ENCODE data around the gene PRKCI. TPM values are rescaled to one million over a fixed set of nuclear protein-coding genes. Genes with fewer than 3 reads are reported as not detected.
"Not testable (repeated sequence)": the region's sequence is repeated elsewhere in the genome, so short reads cannot be mapped to it uniquely, and the experiment has no call there.

The PRKCI gene
- total RNA-seq, 1 donor from 2014 or later = 86.7 TPM

DNA sequence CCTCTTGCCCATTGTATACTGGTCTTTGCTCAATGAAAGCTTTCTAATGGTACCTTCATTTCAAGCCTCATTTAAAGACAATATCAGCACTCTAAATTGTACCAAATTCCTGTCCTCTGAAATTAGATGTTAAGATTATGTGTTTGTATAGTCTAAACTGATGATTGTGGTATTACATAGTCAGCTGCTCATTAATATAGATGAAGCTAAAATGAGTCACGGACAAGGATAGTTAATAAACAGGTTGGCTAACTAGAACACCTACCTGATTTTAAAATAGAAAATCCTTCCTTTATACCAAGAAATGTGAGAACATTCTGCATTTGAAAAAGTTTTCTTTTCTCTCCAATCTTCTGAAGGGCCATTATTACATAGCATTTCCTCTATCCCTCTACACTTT lies 2.9 kb downstream of the PRKCI start:
- DNase-seq = no peak

- DNase-seq = no peak
These were observed 4.3 kb downstream of the PRKCI start for GRCh38 chr3:170226426-170226960.

DNA sequence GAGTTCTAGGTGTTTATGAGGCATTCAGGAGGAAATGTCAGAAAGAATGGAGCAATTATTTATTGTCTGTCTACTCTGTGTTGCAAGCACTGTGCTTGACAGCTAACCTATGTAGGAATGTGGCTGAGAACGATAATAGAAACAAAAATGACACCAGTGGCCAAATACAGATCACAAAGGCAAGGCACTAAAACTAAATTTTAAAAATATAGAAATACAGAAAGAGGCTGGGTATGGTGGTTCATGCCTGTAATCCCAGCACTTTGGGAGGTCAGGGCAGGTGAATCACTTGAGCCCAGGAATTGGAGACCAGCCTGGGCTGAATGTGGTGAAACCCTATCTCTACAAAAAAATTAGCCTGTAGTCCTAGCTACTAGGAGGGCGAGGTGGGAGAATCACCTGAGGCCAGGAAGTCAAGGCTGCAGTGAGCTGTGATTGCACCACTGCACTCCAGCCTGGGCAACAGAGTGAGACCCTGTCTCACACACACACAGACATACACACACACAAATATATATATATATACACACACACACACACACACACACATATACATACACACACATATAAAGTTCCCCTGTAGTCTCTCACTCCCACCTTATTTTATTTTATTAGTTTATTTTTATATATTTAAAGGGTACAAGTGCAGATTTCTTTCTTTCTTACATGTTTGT lies 6.0 kb downstream of the PRKCI start:
- no peak for DNase-seq

- no peak for DNase-seq
These were observed 10.0 kb downstream of the PRKCI start for GRCh38 chr3:170232266-170232665.

DNA sequence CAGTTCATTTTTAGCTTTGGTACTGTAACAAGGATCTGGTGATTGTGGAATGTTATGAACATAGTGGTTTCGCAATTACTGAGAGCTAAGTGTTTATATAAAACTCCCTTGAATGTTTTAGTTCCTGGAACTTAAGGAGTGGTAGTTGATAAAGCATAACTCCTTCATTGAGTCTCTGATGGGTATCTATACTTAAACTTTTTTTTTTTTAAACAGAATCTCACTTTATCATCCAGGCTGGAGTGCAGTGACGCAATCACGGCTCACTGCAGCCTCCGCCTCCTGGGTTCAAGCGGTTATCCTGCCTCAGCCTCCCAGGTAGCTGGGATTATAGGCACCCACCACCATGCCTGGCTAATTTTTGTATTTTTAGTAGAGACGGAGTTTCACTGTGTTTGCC lies 11.3 kb downstream of the PRKCI start:
- DNase-seq = no peak

GRCh38 chr3:170240142-170240541 lies 17.9 kb downstream of the PRKCI start:
- DNase-seq = no peak

- no peak for DNase-seq
These were observed 18.4 kb downstream of the PRKCI start for GRCh38 chr3:170240671-170241070.

- DNase-seq = no peak
These were observed 22.4 kb downstream of the PRKCI start for GRCh38 chr3:170244576-170244975.

DNA sequence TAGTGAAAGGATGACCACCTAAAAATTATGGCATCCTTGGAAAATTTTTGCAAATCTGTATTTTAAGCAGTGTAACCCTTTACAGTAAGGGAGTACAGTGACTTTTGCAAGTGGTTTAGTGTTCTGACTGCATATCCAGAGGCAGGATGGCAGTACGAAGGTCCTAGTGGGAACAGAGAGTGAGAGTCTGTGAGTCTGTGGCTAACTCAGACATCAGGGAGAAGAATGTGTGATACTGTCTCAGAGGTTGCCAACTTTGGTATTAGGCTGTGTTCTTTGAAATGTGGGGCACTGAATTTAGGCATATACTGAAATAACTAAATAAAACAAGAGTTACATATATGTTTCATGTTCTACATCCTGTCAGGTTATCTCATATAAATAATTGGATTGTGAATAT lies 25.7 kb downstream of the PRKCI start:
- DNase-seq = no peak

GRCh38 chr3:170256597-170256996 lies 34.4 kb downstream of the PRKCI start:
- no peak for DNase-seq

- DNase-seq = no peak
These were observed 34.9 kb downstream of the PRKCI start for GRCh38 chr3:170257145-170257544.

DNA sequence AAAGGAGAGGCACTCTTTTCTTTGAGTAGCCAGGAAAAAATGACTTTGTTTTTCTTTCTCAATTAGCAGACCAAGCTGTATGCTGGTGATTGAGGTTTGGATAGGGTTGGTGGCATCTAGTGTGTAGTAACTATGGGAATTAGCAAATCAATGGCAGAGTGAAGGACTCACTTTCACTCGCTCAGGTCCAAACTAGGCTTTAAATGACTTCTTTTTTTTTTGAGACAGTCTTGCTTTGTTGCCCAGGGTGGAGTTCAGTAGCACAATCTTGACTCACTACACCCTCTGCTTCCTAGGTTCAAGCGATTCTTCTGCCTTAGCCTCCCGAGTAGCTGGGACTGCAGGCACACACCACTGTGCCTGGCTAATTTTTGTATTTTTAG lies 35.9 kb downstream of the PRKCI start:
- DNase-seq = no peak

DNA sequence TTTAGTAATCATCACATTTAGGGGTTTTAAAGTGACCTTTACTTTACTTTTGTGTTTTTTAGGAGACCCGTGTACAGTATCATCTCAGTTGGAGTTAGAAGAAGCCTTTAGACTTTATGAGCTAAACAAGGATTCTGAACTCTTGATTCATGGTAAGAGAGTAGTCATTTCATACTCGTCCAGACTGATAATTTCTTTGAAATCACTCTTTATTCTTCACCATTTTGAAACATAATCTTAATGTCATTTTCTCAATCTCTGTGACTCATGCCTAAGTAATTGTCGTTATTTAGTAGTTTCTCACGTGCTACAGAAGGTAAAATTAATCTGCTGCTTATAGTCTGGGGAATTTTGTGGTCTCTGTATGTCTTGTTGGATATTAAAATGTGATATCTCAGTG lies 37.7 kb downstream of the PRKCI start:
- no peak for DNase-seq

DNA sequence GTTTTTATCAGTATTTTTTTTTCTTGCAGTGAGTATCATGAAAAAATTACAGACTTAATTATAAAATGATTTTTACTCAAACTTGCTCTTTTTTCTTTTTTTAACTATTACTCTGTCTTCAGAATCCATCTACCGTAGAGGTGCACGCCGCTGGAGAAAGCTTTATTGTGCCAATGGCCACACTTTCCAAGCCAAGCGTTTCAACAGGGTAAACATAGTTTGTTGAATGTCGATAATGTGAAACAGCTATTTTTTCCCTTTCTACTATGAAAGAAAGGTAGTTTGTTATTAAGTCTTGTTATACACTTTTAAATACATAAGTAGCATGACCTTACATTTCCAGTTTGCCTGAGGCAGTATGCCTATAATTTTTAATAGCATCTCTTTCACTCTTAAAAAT lies 45.6 kb downstream of the PRKCI start:
- no peak for DNase-seq

DNA sequence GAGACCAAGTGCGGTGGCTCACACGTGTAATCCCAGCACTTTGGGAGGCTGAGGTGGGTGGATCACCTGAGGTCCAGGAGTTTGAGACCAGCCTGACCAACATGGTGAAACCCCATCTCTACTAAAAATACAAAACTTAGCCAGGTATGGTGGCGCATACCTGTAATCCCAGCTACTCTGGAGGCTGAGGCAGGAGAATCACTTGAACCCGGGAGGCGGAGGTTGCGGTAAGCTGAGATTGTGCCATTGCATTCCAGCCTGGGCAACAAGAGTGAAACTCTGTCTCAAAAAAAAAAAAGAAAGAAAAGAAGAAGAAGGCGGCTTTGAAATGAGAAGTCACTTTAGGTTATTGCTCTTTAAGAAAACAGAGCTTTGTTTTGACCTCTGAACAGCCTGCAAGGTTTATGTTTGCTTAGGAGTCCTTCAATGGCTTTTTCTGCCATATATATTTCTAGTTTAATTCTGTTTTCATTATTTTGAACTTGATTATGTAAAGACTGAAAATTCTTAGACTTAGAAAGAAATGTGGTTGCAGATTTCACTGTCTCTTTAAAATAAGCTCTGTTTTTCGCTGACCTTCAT lies 47.5 kb downstream of the PRKCI start:
- not testable (repeated sequence) for DNase-seq

DNA sequence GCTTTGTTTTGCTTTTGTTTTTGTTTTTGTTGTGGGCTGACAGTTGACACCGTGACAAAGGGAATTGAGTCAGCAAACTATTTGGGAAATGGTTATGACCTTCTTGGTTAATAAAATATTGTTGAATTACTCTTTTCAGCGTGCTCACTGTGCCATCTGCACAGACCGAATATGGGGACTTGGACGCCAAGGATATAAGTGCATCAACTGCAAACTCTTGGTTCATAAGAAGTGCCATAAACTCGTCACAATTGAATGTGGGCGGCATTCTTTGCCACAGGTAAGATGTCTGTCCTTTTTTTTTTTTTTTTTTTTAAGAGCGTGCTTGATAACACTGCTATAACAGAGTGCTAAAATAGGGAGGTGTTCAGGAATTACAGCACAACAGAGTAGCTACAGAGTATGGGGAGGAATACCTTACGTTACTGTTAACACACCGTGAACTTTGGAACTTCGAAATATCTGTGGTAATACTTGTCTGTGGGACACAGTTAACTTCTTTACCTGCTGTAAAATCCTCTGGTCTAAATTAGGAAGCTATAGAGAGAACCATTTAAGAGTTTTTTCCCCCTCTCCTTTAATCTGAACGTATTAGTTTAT lies 48.2 kb downstream of the PRKCI start:
- no peak for DNase-seq

DNA sequence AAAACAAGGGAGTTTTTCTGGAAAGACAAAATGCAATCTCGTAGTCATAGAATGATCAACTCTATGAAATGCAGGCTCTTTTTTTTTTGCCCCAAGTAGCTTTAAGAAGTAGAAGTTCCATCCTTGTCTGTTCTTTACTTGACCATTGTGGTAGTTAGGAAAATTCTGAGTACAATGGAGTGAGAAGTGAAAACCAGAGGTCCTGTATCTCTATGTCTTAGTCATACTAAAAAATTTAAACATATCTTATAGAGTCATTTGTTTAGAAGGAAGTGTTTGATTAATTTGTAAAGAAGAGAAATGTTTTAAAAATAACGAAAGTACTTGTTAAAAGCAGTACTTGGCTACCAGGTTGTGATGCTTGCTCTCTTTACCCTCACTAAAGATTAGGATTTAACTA lies 52.4 kb downstream of the PRKCI start:
- DNase-seq = no peak

DNA sequence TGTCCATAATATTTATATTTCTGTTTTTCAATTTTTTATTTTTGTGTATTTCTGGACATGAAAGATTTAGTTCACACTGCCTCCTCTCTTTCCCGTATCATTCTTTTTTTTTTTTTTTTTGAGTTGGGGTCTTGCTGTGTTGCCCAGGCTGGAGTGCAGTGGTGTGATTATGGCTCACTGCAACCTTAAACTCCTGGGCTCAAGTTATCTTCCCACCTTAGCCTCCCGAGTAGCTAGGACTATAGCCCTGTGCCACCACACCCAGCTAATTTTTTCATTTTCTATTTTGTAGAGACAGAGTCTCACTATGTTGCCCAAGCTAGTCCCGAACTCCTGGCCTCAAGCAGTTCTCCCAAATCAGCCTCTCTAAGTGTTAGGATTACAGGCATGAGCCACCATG lies 53.6 kb downstream of the PRKCI start:
- DNase-seq = no peak

- DNase-seq = not testable (repeated sequence)
These were observed 55.1 kb downstream of the PRKCI start for GRCh38 chr3:170277311-170277710.

DNA sequence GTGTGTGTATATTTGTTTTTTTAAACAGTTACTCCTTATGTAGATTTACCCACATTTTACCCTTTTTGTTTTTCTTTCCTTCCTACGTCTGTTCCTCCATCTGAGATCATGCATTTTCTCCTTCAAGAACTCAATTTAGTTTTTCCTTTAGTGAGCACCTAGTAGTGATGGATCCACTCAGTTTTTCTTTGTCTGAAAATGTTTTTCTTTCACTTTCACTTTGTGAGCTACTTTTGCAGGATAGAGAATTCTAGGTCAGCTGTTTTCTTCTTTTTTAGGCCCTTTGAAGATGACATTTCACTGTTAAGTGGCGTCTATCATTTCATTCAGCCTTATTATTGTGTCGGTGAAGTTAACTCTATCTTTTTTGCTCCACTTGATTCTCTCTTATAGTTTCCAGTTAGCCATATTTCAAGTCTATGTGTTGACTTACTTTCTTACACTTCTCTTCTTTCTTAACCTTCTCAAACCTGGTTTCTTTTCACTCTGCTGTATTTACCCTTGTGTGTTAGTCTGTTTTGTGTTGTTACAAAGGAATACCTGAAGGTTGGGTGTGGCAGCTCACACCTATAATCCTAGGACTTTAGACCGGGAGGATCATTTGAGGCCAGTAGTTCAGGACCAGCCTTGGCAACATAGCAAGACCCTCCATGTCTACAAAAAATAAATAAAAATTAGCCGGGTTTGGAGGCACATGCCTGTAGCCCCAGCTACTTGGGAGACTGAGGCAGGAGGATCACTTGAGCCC lies 55.8 kb downstream of the PRKCI start:
- DNase-seq = no peak

- no peak for DNase-seq
These were observed 56.4 kb downstream of the PRKCI start for GRCh38 chr3:170278627-170279026.

DNA sequence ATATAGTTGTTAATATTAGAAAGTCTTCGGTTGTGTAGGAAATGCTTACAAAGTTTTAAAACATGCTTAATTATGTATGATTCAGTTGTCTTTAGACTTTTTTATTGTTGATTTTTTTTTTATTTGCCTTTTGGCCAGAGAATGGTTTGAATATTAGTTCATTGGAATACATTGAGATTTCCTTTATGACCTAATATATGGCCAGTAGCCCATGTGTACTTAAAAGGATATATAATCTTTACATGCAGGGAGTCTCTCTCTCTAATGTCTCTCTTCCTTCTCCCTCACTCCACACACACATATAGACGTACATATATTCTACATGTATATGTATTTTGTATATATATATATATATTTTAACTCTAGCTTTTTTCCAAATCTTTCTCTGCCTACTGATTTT lies 68.0 kb downstream of the PRKCI start:
- no peak for DNase-seq

- no peak for DNase-seq
These were observed 73.4 kb downstream of the PRKCI start for GRCh38 chr3:170295586-170295985.
